COLO668 (cell line): ENCODE measurements around the gene MBNL1.
"Not testable (repeated sequence)": the region's sequence is repeated elsewhere in the genome, so short reads cannot be mapped to it uniquely, and the experiment has no call there.

Experiments
- DNase-seq: peaks from one replicate; lab custom pipeline; 2025; ENCODE audit not compliant: unreplicated experiment; lab: John Stamatoyannopoulos, UW

Gene MBNL1

DNA sequence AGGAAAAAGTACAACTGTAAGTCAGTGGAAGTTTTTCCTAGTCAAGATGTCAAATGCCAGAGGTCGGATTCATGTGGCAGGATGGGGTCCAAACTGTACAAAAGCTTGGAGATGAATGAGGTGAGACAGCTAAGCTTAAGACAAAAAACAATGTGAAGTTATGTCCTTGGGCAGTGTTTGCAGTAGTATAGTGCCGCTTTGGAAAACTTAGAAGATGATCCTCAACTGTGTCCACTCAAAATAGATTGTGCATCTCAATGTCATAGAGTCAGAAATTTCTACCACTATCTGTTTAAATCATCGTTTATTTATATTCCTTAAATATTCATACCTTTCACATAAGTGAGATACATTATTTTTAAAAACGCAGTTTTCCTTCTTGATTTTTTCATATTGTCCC lies 77.3 kb downstream of the MBNL1 start:
- DNase-seq: no peak

DNA sequence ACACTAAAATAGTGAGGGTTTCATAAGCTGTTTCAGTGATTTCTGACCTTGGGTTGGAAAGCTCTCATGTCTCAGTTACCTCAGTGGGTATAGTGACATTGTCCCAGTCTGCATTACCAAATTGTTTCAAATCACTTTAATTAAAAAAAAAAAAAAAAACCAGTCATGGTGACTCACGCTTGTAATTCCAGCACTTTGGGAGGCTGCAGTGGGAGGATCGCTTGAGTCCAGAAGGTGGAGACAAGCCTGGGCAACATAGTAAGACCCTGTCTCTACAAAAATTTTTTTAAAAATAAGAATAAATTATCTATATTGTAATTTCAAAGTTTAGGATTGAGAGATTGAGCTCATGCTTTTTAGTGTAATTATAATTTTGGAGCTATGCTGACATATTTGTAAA lies 78.0 kb downstream of the MBNL1 start:
- no peak for DNase-seq

DNA sequence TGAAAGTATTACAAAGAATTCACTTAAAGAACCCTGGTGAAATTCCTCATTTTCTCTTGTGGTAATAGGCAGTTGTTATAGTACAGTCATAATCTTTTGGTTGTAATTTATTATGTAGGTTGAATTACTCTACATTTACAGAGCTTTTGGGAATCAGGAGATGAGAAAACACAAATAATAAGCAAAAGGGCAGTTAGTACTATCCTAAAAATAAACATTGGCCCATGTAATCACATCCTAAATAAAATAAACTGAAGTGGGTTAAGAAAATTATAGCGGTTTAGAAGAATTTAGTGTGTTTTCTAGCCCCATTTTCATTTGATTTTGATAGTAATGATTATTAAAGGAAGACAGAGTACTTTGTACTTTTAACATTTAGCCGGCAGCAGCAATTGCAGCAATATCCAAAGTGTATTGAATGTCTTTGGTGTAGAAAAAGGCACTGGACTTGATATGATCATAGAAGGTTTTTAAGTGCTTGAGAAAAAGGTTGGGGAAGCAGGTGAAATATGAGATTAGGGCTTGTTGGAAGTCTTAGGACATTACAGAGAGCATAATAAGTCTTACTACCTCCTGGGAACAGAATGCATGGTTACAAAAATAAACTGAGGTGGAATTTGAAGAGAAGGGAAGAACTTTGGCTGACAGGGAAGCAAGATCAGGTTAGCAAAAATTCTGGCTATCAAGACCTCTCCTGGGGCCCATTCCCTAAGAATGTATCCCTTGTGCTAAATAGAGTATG lies 79.9 kb downstream of the MBNL1 start:
- no peak for DNase-seq

DNA sequence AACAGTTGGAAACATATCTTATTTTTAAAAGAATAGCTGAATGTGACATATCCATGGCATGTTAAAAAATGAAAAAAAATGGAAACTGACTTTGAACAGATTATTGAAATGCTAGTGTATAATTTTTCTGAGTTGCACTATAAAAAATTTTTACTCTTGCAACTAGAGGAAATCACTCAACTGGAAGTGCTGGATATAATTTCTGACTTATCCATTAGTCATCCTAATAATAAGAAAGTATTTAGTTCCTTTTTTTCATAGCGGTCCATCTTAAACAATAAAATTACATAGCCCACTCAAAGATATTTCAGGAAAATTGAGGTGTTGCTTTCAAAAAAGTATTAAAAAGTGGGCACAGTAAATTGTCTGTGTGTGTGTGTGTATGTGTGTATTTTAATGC lies 80.7 kb downstream of the MBNL1 start:
- no peak for DNase-seq

DNA sequence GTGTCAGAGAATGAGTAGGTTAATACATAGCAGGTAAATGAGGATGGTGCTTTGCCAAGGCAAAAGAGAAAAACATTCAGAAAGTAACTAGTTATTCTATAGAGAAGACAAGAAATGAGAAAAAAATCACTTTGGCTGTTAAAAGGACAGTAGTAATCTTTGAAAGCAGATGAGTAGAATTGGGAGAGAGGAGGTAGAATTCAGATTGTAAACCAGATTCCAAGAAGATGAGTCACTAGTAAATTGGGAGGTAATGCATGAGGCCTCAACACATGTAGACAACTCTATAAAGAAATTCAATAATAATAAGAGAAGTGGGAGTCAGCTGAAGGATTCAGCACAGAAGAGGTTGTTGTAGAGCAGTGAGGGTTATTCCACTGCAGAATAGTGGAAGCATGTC lies 81.4 kb downstream of the MBNL1 start:
- no peak for DNase-seq

DNA sequence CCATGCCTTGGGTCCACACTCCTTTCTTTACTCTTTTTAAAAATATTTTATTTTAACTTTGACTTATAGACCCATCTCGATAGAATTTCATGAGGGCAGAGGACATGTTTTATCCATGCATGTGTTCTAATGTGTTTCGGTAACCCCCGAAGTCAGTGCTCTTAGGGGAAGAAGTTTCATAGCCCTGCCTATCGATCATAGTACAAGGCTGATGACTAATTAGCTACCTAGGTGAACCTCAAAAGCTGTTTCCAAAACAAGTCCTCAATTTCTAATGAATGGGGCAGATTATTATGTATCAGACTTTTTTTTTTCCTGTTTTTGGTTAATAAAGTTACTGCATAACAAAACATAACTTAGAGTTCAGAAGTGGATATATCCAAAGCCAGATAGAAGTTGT lies 82.0 kb downstream of the MBNL1 start:
- no peak for DNase-seq

DNA sequence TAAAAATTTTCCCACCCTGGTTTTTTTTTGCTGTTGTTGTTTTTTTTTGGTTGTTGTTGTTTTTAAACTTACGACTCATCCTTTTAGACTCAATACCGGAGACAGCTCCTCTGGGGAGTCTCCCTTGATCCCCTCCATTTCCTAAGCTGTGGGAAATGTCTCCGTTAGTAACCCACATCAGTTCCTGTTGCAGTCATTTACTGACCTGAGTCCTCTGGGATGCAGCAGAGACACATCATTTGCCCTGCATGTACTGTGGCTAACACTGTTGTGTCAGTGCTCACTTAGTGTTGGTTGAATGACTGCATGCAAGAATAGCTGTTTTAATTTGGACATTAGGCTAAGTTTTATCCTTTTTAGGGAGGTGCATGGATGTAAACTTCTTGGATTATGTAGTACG lies 83.8 kb downstream of the MBNL1 start:
- no peak for DNase-seq

DNA sequence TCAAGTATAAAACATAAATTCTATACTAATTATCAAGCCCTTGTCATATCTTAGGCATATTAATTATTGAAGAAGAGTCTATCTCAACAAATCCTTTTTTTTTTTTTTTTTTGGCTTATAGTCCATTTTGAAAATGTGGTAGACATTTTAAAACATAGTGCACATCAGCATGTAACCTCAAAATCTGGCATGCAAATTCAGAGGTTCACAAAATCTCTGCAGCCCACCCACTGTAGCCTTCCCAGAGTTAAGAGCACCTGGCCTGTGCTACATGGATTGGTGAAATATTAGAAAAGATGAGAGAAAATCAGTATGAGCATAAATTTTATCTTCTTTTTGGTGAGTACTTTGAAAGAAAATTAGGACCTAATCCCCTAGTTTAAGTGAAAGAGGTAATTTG lies 84.8 kb downstream of the MBNL1 start:
- no peak for DNase-seq

DNA sequence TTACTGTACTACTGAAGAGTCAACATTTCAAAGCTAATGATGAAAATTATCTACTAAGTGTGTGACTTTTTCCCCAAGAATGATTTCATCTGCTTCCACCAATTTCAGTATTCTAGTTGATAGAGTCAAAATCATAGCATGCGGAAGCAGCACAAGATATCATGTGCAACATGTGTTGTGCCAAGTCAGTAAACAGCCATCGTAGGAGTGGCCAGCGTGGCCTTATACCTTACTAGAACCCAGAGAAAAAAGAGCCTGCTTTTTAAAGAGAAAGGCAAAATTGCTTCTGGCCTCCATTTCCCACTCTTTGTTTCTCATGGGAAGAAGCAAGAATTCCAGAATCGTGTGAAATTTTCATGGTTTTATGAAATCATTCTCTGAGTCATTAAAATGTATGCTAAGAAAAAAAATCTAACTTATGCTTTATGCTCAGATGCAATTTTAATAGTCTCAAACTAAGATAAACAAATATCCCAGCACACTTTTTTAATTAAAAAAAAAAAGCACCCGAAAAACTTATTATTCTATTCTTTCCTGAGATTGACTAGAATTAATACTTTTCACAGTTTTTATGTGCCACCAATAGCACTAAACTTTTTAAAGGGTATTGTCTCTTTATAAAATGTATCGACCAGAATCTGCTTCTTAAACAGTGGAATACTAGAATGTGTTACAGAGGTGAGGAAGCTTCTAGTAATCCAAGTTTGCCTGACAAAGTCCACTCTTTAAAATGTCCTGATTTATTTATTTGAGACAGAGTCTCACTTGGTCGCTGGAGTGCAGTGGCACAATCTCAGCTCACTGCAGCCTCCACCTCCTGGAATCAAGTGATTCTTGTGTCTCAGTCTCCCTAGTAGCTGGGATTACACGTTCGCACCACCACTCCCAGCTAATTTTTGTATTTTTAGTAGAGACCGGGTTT lies 87.3 kb downstream of the MBNL1 start:
- DNase-seq: no peak

DNA sequence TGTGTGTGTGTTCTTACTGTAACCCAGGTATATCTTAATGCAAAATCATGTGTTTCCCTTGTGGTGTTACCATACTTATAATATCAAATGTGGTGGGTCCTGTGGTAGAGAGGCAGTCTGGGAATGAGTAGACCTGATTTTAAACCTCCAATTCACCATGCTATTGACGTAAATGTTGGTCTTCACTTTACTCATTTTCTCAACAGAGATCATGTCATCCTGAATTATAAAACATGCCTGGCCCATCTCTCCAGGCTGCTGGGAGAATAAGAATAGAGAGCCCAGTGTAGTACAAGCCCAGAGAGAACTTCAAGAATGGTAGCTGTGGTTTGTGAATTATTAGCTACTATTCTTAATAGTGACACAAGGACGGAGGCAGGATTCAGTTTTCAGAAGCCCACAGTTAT lies 88.1 kb downstream of the MBNL1 start:
- no peak for DNase-seq

DNA sequence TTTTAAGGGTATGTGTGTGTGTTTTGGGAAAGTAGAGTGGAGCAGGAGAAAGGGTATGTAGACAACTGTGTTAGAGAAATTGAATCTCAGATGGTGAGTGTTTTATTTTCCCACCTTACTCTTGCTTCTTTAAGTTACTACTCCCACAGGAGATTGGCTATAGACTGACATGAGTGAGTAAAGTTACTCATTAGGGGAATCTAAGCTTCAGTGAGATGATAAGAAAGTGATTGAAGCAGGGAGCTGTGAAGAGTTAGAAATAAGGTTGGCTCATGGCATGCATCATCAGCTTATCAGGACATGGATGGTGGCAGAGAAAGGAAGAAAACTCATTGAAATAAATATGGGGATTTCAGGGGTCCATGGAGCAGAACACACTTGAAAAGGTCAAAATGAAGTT lies 88.9 kb downstream of the MBNL1 start:
- no peak for DNase-seq

DNA sequence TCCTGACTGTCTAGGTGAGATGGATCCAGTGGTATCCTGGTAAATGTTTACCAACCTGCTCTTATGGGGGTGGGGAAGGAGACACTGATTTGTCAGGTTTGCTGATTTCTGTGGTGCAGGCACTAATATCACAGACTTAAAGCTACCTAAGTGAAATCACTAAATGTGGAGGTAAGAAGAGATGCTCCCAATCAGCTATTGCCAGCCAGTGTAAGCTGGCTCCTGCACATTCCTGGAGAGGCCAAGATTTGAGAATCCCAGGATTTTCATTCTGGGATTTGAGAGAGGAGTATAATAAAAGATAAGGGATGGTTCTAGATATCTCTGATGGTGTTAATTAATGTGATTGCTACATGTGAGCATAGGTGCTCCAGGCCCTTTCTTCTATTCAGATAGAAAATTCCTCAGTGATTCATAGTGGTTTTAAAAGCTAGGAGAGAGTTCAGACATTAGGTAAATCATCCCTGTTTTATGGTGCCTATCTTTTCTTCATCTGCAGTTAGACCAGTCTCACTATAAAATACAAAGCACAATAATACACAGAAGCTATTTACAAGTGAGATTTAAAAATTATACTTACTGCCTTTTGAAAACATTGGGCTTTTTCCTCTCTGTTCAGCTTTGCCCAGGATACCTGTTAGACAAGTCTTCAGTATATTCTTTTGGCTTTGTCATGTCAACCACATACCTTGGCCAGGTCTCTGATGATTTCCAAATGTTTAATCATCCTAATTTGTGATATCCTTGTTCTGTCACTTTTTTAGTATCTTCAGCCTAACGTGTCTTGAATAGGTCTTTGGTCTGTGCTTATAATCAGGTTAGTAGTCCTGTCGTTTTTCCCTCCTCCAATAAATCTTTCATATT lies 90.9 kb downstream of the MBNL1 start:
- DNase-seq: no peak

DNA sequence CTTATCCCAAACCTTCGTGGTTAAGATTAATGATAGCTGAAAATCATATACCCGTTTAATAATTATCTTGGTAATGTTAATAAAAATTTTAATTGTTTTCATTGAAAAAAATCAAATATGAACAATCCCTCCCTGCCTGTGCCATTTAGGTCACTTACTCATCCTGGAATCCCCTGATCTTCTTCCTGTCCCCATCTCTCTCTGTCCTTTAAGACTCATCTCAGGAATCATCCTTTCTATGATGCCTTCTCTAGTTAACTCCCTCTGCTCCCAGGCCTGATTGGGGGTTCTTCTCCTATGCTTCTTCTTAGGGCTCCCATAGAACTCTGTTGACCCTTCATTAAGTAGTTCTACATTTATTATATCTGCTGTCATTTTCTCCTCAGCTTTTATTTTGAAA lies 91.6 kb downstream of the MBNL1 start:
- no peak for DNase-seq

DNA sequence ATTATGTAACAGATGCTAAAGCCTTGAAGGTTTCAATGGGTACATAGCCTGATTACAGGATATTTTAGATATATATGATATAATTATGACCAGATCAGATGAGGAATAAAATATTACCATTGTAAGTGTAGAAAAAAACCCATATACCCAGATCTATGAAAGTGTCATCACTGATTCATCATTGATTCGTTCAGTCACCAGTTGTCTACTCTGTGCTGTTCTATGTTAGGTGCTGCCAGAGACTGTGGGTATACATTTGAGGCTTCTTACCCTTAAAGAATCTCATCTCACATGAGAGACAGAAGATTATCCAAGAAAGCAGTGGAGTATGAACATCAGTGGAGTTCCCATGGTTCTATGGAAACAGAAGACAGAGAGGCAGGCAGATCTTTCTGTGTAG lies 92.2 kb downstream of the MBNL1 start:
- no peak for DNase-seq

DNA sequence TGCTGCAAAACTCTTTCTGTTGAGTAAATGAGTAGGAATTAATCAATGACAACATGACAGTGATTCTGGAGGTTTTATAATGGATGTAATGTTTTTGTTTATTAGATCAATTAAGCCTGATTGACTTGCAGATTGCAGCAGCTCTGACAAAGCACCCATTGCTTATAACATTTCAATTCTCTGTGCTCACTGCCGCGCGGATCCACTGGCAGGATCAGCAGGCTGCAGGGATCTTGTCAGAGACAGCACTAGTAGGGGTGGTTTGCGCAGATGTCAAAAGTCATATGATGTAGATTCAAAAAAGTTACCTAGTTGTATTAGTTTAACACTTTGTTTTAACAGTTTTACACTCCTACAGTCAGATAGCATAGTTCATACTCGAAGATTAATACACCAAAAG lies 93.4 kb downstream of the MBNL1 start:
- DNase-seq: no peak

DNA sequence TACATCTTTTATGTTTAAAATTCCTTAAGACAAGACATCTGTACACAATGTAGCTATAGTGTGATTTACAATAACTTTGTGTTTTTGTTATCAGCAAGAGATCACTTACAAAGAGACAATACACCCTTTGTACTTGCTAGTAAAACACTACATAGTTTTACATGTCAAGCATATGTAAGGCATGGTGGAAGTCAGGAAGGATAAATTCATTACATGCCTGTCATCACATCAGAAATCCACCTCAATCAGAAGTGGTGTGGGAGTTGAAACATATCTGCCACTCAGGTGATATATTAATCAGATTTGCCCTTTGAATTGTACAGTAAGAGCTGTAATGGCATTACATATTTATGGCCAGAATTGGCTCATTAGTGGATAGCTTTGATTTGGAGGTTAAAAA lies 95.5 kb downstream of the MBNL1 start:
- no peak for DNase-seq

DNA sequence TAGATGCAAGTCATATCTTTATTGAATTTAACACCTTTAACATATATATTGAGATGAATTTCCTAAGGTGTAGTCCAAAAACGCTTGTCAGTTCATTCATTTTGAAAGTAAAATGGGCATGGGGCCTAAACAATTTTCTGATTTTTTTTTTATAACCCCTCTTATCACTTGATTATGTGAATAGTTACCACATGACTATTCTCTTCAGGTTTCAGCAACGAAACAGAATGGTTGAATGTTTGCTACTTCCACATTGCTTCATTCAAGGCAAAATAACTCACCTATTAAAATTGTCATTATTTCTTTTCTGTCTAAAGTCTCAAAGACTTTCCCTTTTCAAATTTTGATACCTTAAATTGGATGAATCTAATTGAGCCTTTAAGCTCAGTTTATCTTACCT lies 96.4 kb downstream of the MBNL1 start:
- DNase-seq: no peak

DNA sequence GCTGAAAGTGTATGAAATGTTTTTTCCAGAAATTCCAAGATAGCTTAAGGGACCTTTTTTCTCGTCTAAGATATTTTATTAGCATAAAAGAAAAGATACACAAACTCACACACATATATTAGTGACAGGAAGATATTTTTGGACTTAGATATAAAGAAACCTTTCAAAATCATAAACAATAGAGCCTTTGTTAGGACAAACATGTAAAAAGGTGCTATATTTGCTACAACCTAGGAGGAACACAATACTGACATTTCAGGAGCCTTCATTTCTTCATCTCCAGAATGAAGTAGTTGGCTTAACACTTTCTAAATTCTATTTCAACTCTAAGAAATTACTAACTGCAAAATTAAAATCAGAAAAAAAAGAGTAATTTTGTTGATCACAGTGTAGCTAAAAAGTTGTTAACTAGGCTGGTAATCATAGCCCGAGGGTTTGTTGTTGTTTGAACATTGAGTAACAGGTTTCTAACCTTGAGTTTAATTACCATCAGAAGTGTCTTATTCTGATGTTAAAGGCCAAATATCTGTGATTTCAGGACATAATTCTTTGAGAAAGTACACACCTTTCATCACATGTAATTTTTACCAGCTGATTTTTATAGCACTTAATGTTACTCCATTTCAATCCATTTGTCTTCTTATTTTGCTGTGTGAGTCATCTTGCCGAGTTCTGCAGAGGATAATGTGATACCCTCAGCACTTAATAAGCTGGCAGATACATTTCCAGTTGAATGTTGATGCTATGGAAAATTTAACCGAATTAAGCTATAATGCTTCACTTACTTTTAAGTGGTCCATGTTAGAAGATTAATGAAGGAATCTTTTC lies 97.3 kb downstream of the MBNL1 start:
- no peak for DNase-seq

DNA sequence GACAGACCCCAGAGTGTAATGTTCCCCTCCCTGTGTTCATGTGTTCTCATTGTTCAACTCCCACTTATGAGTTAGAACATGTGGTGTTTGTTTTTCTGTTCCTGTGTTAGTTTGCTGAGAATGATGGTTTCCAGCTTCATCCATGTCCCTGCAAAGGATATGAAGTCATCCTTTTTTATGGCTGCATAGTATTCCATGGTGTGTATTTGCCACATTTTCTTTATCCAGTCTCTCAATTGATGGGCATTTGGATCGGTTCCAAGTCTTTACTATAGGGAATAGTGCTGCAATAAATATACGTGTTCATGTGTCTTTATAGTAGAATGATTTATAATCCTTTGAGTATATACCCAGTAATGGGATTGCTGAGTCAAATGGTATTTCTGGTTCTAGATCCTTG lies 98.5 kb downstream of the MBNL1 start:
- DNase-seq: not testable (repeated sequence)

DNA sequence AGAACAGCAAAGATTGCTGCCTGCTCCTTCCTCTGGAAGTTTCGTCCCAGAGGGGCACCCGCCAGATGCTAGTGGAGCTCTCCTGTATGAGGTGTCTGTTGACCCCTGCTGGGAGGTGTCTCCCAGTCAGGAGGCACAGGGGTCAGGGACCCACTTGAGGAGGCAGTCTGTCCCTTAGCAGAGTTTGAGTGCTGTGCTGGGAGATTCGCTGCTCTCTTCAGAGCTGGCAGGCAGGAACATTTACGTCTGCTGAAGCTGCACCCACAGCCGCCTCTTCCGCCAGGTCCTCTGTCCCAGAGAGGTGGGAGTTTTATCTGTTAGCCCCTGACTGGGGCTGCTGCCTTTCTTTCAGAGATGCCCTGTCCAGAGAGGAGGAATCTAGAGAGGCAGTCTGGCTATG lies 103.9 kb downstream of the MBNL1 start:
- DNase-seq: not testable (repeated sequence)

DNA sequence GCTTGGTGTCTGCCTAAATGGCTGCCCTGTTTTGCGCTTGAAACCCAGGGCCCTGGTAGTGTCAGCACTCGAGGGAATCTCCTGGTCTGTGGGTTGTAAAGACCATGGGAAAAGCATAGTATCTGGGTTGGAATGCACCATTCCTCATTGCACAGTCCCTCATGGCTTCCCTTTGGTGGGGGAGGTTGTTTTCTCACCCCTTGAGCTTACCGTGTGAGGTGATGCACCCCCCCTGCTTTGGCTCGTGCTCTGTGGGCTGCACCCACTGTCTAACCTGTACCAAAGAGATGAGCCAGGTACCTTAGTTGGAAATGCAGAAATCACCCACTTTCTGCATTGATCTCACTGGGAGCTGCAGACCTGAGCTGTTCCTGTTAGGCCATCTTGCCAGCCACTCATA lies 104.7 kb downstream of the MBNL1 start:
- no peak for DNase-seq
